Muscle layer of duodenum (tissue), 2 donors: Measurements from ENCODE around the gene B4GALT5.

Source experiments
- H3K27ac ChIP-seq: one replicate; pipeline ENCODE4 v1.7.0; 2013; ENCODE audit warnings: mild to moderate bottlenecking, low read length
- H3K27me3 ChIP-seq: one replicate; pipeline ENCODE4 v1.7.0; 2013; ENCODE audit warnings: low read depth, mild to moderate bottlenecking, control low read depth, low read length
- H3K36me3 ChIP-seq, 2 donors: one replicate each; pipeline ENCODE4 v1.7.0; 2013; ENCODE audit warnings: low read length in 2 of 2, control low read depth in 1 of 2, mild to moderate bottlenecking in 1 of 2; ENCODE audit not compliant: insufficient read depth in 2 of 2, control insufficient read depth in 1 of 2
- H3K4me1 ChIP-seq, 2 donors: one replicate each; pipeline ENCODE4 v1.7.0; 2013; ENCODE audit warnings: low read length in 2 of 2, mild to moderate bottlenecking in 2 of 2, control low read depth in 1 of 2, moderate library complexity in 1 of 2; ENCODE audit not compliant: insufficient read depth in 2 of 2, control insufficient read depth in 1 of 2
- H3K4me3 ChIP-seq, 2 donors: one replicate each; pipeline ENCODE4 v1.7.0; 2013; ENCODE audit warnings: low read length in 2 of 2, low read depth in 1 of 2, mild to moderate bottlenecking in 1 of 2
- H3K9me3 ChIP-seq, 2 donors: one replicate each; pipeline ENCODE4 v1.7.0; 2013; ENCODE audit warnings: low read length in 2 of 2, control low read depth in 1 of 2, mild to moderate bottlenecking in 1 of 2; ENCODE audit not compliant: control insufficient read depth in 1 of 2
- donor health status: healthy.

Gene B4GALT5

DNA sequence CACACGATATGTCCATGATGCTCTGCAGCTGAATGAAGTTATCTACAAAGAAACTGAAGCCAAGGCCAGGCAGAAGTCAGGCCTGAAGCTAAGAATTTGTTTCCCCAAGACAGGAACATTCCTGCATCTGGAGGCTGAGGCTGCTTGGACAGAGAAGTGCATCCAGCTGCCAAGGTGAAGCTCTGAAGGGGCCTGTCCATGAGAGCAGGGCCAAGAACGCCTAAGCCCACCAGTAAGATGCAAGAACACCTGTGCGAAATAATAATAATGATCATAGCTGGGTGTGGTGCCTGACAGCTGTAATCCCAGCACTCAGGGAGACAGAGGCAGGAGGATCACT is 37.7 kb upstream of the B4GALT5 start:
- Histone ChIP-seq H3K4me1 (peaks cover 5 to 11% of the 10 kb centered on the region in 2 donors), H3K36me3 (no peaks in the 10 kb centered on the region)

DNA sequence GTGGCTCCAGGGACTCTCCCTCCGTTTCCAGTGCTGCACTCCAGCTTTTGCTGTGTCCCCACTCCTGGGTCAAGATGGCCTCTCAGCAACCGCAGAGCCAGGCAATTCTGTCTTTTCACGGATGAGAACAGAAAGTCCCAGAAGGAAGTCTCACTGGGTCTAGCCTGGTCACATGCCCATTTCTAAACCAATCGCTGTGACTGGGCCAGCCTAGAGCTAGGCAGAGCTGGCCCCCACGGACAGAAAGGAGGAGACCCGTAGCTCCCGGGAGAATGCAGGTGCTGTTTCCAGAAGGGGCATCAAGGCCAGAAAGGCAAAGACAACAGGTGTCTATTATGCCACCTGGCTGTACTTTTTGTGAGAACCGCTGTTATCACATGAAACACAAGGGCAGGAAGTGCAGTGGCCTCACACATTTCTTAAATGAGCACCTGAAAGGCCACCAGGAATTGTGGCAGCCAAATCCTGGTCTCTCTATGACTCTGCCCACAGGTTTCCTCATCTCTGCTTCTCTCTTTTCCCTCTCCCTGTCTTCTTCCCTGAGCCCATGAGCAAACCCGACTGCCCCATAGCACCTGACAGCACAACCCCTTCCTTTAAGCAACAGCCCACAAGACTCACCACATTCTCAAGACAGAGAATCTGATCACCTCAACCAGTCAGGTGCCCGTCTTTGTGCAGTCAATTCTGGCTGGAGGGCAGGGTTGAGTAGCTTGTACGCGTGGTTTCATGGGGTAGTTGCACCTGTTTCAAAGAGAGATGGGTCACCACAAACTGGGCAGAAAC is 37.1 kb upstream of the B4GALT5 start:
- no peak overlapping the region for H3K4me3 ChIP-seq
- H3K27ac ChIP-seq: no peak overlapping the region
- no peaks in the 10 kb centered on the region for H3K9me3 ChIP-seq
- no peaks in the 10 kb centered on the region for H3K36me3 ChIP-seq
- H3K4me1 ChIP-seq: peaks cover 5 to 11% of the 10 kb centered on the region in 2 donors
- H3K27me3 ChIP-seq: no peaks in the 10 kb centered on the region

More for the DNA sequence above, 37.7 kb upstream of the B4GALT5 start:
- no peak overlapping the region for H3K4me3 ChIP-seq
- H3K9me3 ChIP-seq: no peaks in the 10 kb centered on the region
- no peaks in the 10 kb centered on the region for H3K27me3 ChIP-seq
- no peak overlapping the region for H3K27ac ChIP-seq

- Histone ChIP-seq H3K27ac (no peak overlapping the region), H3K27me3 (no peaks in the 10 kb centered on the region), H3K9me3 (no peaks in the 10 kb centered on the region), H3K36me3 (no peaks in the 10 kb centered on the region), H3K4me1 (peaks cover 5 to 11% of the 10 kb centered on the region in 2 donors), H3K4me3 (no peak overlapping the region)
These were observed 35.9 kb upstream of the B4GALT5 start for GRCh38 chr20:49749625-49750024.

DNA sequence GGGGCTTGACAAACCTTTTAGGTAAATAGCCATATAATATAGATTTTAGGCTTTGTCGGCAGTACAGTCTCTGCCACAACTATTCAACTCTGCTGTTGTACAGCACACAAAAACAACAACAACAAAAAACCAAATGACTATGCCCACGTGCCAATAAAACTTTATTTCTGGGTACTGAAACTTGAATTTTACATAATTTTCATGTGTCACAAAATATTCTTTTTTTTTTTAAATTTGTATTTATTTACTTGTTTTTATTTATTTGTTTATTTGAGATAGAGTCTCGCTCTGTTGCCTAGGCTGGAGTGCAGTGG is 34.8 kb upstream of the B4GALT5 start:
- Histone ChIP-seq H3K9me3 (no peaks in the 10 kb centered on the region), H3K36me3 (no peaks in the 10 kb centered on the region), H3K4me3 (no peak overlapping the region), H3K4me1 (peaks cover 5 to 11% of the 10 kb centered on the region in 2 donors), H3K27me3 (no peaks in the 10 kb centered on the region), H3K27ac (peak overlapping the region; percentile 90)

DNA sequence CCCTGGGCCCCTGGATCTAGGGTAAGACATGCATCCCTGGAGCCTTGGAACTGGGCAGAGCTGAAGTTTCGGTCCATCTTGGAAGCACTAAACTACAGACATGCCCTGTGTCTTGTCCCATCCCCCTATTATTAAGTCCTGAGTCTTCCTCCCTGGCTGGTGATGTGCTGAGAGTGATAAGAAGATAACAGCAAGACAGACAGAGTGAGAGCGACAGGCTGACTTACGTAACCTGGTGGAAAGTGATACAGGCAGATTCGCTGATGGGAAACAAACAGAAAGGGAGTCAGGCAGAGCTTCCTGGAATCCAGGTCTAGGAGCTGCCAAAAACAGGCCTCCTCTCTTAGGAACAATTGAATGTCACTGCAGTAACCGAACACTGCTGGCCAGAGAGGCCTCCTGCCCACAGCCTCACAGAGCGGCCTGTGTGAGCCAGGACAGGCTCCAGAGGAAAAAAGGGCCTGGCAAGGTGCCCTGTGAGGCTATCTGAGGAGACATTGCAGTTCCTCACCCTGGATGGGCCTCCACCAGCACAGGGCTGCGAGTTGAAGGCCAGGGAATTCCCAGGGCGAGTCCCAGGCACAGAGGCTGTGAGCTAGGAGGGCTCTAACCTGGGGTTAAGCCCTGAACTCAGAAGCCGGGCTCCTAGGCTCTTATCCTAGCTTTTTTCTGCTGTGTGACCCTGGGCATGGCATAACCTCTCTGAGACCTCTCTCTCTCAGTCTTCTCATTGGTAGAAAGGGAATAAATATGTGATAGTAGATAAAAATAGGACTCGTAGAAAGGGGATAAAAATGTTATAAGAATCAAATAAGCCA is 34.2 kb upstream of the B4GALT5 start:
- peaks cover 5 to 11% of the 10 kb centered on the region in 2 donors for H3K4me1 ChIP-seq
- H3K36me3 ChIP-seq: no peaks in the 10 kb centered on the region
- H3K27ac ChIP-seq: peak overlapping the region; percentile 90
- H3K9me3 ChIP-seq: no peaks in the 10 kb centered on the region
- H3K27me3 ChIP-seq: no peaks in the 10 kb centered on the region
- H3K4me3 ChIP-seq: no peak overlapping the region

GRCh38 chr20:49742948-49743347 is 29.3 kb upstream of the B4GALT5 start:
- H3K4me1 ChIP-seq: peaks cover 0 to 7% of the 10 kb centered on the region in 2 donors
- H3K36me3 ChIP-seq: no peaks in the 10 kb centered on the region
- no peak overlapping the region for H3K27ac ChIP-seq
- H3K9me3 ChIP-seq: no peaks in the 10 kb centered on the region
- H3K4me3 ChIP-seq: no peak overlapping the region
- no peaks in the 10 kb centered on the region for H3K27me3 ChIP-seq

DNA sequence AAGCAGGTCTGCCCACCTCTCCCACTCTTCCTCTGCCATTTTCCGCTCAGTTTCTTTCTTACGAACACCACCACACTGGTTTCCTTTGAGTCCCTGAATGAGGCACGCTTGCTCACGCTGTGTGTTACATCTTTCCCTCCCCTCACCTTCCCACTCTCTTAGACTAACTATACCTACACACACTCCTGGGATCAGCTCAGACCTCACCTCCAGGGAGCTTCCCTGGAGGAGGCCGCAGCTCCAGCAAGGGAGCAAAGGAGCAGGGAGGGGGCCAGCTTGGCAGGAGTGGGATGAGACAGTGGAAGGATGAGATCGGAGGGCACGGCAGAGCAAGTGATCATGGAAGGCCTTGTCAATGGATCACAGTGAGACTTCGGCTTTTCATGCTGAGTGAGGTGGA is 28.3 kb upstream of the B4GALT5 start:
- Histone ChIP-seq H3K27ac (no peak overlapping the region), H3K4me3 (no peak overlapping the region), H3K27me3 (no peaks in the 10 kb centered on the region), H3K36me3 (no peaks in the 10 kb centered on the region), H3K4me1 (no peaks in the 10 kb centered on the region), H3K9me3 (no peaks in the 10 kb centered on the region)

GRCh38 chr20:49740807-49741206 is 27.1 kb upstream of the B4GALT5 start:
- H3K4me3 ChIP-seq: no peak overlapping the region
- no peaks in the 10 kb centered on the region for H3K36me3 ChIP-seq
- H3K27me3 ChIP-seq: no peaks in the 10 kb centered on the region
- no peaks in the 10 kb centered on the region for H3K9me3 ChIP-seq
- no peaks in the 10 kb centered on the region for H3K4me1 ChIP-seq
- no peak overlapping the region for H3K27ac ChIP-seq

DNA sequence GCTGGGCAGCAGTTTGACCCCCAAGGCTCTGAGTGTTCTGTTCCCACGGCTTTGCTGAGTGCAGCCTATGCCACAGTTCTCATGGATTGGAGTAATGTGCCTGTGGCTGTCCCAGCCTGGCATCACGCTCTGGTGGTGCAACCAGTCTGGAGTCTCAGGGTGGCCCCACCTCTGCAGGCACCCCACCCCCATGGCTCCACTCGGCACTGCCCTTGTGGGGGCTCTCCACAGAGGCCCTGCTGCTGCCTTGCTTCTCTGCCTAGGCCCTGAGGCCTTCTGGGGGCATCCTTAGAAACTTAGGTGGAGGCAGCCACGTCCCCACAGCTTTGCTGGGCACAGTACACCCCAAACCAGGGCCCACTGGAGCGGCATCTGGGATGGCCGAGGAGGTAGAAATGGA is 25.4 kb upstream of the B4GALT5 start:
- no peak overlapping the region for H3K27ac ChIP-seq
- no peak overlapping the region for H3K4me3 ChIP-seq
- no peaks in the 10 kb centered on the region for H3K4me1 ChIP-seq
- H3K27me3 ChIP-seq: no peaks in the 10 kb centered on the region
- H3K9me3 ChIP-seq: no peaks in the 10 kb centered on the region
- no peaks in the 10 kb centered on the region for H3K36me3 ChIP-seq

GRCh38 chr20:49737260-49737659 is 23.6 kb upstream of the B4GALT5 start:
- Histone ChIP-seq H3K4me3 (no peak overlapping the region), H3K4me1 (no peaks in the 10 kb centered on the region), H3K27me3 (no peaks in the 10 kb centered on the region), H3K9me3 (no peaks in the 10 kb centered on the region), H3K27ac (no peak overlapping the region), H3K36me3 (no peaks in the 10 kb centered on the region)

- H3K4me1 ChIP-seq: no peaks in the 10 kb centered on the region
- no peak overlapping the region for H3K4me3 ChIP-seq
- H3K27me3 ChIP-seq: no peaks in the 10 kb centered on the region
- H3K9me3 ChIP-seq: no peaks in the 10 kb centered on the region
- no peak overlapping the region for H3K27ac ChIP-seq
- no peaks in the 10 kb centered on the region for H3K36me3 ChIP-seq
These were observed 16.1 kb upstream of the B4GALT5 start for GRCh38 chr20:49729780-49730179.
